Stimulated activated CD4-positive, alpha-beta T cell treated with anti-CD3 and anti-CD28 coated beads, Interleukin-2, amount 100 ng/mL, for 48 hours (primary cell): Measurements from ENCODE around the gene ARID3A.

Experiments
- DNase-seq, 2 donors: peaks; one replicate each; pipeline ENCODE4 v3.0.0-alpha.2; 2020

The ARID3A gene

DNA sequence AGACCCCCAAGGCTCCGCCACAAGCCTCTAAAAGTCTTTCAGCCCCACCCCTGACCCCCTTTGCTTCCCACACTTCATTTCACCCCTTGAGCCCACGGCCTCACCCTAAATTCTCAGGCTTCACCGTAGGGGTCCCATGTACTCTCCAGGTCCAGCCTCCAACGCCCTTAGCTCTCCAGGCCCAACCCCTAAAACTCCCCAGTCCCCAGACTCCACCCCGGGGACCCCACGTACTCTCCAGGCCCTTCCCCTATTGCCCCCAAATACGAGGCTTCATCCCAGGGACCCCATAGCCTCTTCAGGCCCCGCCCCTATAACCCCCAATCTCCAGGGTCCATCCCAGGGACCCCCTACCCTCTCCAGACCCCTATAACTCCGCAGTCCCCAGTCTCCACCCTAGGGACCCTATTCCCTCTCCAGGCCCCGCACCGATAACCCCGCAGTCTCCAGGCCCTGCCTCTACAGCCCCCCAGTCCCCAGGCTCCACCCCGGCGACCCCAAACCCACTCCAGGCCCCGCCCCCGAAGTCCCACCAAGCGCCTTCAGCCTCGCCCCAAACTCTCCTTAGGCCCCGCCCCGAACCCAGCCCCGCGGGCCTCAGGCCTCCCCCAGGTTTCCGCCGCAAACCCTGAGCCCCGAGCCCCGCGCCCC lies 33.5 kb upstream of the ARID3A start:
- no peak for DNase-seq

DNA sequence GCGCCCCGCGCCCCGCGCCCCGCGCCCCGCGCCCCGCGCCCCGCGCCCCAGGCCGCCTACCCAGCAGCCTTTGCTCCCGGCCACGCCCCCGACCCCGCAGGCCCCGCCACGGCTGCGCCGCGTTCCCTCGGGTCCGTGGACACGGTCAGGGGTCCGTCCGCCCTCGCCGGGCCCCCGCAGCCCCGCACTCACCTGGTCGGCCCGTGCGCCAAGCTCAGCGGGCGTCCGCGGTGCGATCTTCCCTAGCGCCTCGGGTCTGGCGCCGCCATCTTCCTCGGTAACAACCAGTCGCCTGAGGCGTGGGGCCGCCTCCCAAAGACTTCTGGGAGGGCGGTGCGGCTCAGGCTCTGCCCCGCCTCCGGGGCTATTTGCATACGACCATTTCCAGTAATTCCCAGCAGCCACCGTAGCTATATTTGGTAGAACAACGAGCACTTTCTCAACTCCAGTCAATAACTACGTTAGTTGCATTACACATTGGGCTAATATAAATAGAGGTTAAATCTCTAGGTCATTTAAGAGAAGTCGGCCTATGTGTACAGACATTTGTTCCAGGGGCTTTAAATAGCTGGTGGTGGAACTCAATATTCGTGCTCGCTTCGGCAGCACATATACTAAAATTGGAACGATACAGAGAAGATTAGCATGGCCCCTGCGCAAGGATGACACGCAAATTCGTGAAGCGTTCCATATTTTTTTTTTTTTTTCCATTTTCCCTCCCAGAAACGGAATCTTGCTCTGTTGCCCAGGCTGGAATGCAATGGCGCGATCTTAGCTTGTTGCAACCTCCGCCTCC lies 32.7 kb upstream of the ARID3A start, which contains the start of the genes MED16 and RNU6-9:
MED16 (minus strand) TSS at position 294 of the 796 bp plus-strand sequence. CDS start 2,056 bp downstream, outside the sequence.
RNU6-9 (plus strand) TSS at position 591 of the 796 bp plus-strand sequence.
- DNase-seq, result peak; percentile 80 to 85

DNA sequence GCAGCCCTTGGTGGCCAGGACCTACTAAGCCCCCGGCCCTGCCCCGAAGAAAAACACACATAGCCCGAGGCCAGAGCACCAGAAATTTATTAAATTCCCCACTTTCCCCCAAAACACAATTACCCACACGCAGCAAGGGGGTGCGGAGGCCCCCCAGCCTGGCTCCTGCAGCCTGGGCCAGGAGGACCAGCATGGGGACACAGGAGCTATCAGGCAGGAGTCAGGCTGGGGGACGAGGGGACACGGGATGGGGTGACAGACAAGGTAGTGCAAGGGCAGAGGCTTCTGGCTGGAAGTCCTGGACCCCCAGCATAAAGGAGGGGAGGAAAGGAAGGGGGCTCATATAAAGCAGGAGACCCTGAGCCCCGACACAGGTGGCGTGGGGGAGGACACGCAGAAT lies 29.4 kb upstream of the ARID3A start:
- DNase-seq, result no peak

DNA sequence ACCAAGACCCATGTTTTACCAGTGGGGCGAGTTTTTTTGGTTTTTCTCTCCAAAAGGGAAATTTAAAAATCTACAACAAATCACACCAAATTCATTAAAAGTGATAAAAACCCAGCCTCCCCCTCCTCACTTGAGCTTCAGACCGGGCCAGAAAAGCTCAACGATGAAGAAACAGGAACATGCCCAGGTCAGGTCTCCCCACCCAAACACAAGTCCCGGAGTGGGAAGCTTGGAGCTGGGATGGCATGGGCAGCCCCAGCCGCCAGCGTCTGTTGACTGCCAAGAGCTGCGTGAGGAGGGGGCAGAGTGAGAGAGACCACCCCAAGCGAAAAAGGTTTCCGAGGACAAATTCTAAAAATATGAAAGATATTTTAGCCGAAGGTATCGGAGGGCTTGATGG lies 28.8 kb upstream of the ARID3A start:
- DNase-seq, result no peak

- no peak for DNase-seq
Observed at GRCh38 chr19:897442-898039, 28.3 kb upstream of the ARID3A start.

GRCh38 chr19:898663-899062 lies 27.2 kb upstream of the ARID3A start:
- DNase-seq, result no peak

DNA sequence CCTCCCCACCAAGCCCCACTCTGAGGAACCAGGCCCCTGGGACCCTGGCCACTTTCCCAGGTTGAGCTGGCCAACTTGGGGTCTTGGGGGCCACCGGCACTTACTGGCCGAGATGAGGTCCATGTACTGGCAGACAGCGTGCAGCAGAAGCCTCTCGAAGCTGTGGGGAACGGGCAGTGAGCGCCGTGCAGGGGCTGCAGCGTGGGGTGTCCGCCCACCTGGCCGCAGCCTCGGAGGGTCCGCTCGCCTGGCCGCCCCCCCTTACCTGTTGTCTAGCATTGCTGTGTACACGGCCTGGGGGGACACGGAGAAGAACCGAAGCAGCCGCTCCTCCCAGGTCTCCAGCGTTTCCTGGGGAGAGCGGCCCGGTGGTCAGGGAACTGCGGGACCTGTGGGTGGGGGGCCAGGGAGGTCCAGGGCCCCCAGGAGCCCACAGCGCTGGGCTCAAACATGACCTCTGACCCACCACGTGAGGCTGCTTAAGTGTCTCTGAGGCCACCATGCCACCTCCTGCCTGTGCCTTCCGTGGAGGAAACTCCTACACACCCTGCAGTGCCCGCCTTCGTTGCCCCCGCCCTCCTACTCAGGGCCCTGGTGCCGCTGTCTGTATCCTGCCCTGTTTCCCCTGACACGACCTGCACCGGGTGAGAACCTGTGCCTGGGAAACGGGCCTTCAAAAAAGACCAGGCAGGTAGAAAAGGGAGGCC lies 26.3 kb upstream of the ARID3A start:
- DNase-seq, result no peak

GRCh38 chr19:900043-900301 lies 25.9 kb upstream of the ARID3A start:
- DNase-seq, result no peak

- DNase-seq, result no peak
Observed at GRCh38 chr19:900302-901111, 25.3 kb upstream of the ARID3A start.

DNA sequence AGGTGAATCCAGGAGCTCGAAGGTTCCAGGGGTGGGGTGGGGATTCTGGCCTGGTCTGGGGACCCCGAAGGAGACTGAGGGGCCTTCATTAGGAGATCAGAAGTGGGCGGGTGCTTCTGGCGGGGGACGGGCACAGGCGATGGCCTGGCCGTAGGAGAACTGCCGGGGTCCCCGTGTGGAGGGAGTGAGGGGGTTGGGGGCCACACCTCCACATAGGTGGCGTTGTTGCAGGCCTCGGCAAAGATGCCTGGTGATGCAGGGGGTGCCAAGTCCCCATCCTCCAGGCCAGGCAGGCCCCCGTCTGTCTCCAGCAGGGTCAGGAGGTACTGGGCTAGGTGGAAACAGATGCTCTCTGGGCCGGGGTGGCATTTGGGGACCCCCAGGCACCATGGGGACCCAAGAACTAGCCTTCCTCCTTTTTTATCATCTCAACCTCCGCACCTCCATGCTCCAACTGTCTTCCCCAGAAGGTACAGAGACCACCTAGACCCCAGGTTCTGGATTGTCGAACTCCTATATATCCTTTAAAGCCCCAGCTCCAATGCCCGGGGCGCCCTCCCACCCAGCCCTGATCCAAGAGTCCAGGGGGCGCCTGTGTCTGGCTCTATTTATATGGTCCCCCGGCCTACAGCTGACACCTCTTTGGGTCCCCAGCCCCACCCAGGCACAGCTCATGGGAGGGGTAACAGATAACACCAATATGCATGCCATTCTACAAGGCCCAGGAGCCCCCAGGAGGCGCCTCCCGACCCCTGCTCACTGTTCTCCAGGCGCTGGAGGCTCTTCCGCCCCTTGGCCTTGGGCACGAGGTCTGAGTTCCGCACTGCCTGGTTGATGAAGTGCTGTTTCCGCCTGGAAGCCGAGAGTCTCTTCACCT lies 24.4 kb upstream of the ARID3A start:
- no peak for DNase-seq

- no peak for DNase-seq
Observed at GRCh38 chr19:902093-902370, 23.8 kb upstream of the ARID3A start.

DNA sequence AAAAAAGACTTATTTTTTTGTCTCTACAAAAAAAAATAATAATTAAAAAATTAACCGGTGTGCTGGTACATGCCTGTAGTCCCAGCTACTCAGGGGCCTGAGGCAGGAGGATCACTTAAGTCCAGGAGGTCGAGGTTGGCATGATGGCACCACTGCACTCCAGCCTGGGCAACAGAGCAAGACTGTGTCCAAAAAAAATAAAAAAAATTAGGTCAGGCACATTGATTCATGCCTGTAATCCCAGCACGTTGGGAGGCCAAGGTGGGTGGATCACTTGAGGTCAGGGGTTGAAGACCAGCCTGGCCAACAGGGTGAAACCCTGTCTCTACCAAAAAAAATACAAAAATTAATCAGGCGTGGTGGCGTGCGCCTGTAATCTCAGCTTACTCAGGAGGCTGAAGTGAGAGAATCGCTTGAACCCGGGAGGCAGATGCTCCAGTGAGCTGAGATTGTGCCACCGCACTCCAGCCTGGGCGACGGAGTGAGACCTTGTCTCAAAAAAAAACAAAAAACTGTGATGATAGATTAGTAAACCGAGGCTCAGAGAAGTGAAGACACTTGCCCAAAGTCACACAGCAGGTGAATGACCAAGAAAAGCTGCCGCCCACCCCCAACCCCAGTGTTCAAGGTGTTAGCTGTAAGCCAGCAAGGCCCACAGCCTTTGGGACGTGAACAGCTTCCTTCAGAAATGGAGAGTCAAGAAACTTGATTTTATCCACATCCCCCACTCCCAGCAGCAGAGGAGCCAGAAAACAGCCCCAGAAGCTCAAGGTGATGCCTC lies 23.2 kb upstream of the ARID3A start:
- DNase-seq, result no peak

GRCh38 chr19:903266-903797 lies 22.5 kb upstream of the ARID3A start:
- no peak for DNase-seq

- no peak for DNase-seq
Observed at GRCh38 chr19:904545-904944, 21.3 kb upstream of the ARID3A start.

GRCh38 chr19:906480-906879 lies 19.4 kb upstream of the ARID3A start:
- no peak for DNase-seq

DNA sequence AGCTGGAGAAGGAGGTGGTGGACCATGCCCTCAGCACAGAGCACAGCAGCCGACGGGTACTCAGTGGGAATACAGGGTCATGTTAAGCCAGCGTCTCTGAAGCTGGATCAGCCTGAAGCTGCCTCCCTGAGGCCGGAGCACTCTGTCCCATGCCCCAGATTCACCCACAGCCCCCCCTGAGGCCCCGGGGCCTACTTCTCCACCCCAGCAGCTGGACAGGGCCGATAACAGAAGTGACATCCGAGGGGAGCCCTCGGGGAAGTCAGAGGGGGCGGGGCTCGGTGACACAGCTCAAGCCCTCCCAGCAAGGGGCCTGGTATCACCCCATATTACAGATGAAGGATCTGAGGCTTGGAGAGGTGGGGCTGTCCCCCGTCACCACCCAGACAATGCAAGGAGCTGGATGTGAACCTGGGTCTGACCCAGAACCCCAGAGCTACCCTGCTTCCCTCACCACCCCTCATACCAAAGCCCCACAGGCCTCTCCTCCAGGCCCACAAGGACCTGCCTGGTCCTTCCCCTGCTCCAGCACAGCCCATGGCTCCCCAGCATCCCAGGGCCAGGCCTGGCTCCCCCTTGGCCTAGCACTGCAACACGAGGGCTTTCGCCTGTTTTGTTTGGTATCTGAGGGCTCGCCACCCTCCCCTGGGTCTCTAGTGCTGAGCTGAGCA lies 18.5 kb upstream of the ARID3A start:
- DNase-seq, result no peak

GRCh38 chr19:911197-912033 lies 14.4 kb upstream of the ARID3A start:
- DNase-seq, result no peak

DNA sequence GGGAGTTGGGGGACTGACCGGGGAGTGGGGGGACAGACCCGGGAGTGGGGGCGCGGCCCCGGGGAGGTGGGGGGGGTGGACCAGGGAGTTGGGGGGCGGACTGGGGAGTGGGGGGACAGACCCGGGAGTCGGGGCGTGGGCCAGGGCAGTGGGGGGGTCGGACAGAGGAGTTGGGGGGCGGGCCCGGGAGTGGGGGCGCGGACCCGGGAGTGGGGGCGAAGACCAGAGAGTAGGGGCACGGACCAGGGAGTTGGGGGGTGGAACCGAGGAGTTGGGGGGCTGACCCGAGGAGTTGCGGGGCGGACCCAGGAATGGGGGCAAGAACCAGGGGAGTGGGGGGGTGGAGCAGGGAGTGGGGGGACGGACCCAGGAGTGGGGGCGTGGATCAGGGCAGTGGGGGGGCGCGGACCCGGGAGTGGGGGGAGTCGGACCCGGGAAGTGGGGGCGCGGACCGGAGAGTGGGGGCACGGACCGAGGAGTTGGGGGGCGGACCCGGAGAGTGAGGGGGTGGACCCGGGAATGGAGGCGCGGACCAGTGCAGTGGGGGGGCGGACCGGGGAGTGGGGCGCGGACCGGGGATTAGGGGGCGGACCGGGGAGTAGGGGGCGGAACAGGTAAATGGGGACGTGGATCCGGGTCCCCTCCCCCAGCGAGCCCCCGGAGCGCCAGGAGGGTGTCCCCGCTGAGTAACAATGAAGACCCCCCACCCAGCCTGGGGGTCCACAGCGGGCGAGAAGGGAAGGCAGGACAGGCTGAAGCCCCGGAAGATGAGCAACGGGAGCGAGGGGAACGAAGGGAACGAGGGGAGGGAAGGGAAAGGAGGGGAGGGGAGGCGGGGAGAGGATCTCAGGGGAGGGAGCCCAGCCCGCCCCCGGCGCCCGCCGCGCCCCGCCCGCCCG lies 13.4 kb upstream of the ARID3A start:
- no peak for DNase-seq
